Measurements from ENCODE around the gene EFCAB6.

- TF ChIP-seq PTBP1 (IDR thresholded peaks at IDR 0.05; ENCODE audit: low read depth, low read length, poor library complexity, severe bottlenecking) (no peak), MYNN (CRISPR knock-in tag; IDR thresholded peaks at IDR 0.05; ENCODE audit: low read depth) (no peak), CTCF (CRISPR knock-in tag; IDR thresholded peaks at IDR 0.05) (no peak)
These were observed 145.6 kb downstream of the EFCAB6 start for GRCh38 chr22:43666457-43666856.

Measured in HepG2 (cell line).